Colonic mucosa (tissue), 4 donors: ENCODE measurements around the gene SLC20A1. TPM values are rescaled to one million over a fixed set of nuclear protein-coding genes. Genes with fewer than 3 reads are reported as not detected.

Experiments
- DNase-seq: peaks from one replicate; pipeline ENCODE4 v3.0.0-alpha.2; 2020
- H3K27ac ChIP-seq: fragments of 200-600 bp; one replicate; pipeline ENCODE4 v1.8.0; 2021
- H3K27me3 ChIP-seq: fragments of 200-600 bp; one replicate; pipeline ENCODE4 v1.8.0; 2021
- H3K36me3 ChIP-seq: fragments of 200-600 bp; one replicate; pipeline ENCODE4 v1.8.0; 2021
- H3K4me1 ChIP-seq: fragments of 200-600 bp; one replicate; pipeline ENCODE4 v1.8.0; 2021; ENCODE audit warnings: mild to moderate bottlenecking
- H3K4me3 ChIP-seq: fragments of 200-600 bp; one replicate; pipeline ENCODE4 v1.8.0; 2021
- H3K9ac ChIP-seq, 2 donors: one replicate each; pipeline ENCODE4 v1.7.0; 2013; ENCODE audit warnings: control low read depth in 2 of 2, low read depth in 2 of 2, low read length in 2 of 2
- H3K9me3 ChIP-seq: fragments of 200-600 bp; one replicate; pipeline ENCODE4 v1.8.0; 2021
- CTCF ChIP-seq: fragments of 200-600 bp; IDR thresholded peaks from one replicate; pipeline ENCODE4 v1.8.0; 2022; ENCODE audit warnings: antibody characterized with exemption, mild to moderate bottlenecking
- intact Hi-C: fragments of 100-400 bp; cut with DNase I; formaldehyde crosslinking; loops from one replicate; pipeline ENCODE4 v1.14.1; 2022
- total RNA-seq, 2 donors: library from RNA; stranded (reverse); fragmentation: NEBNext Ultra II Directional in 1 of 2; extraction: Animal tissue kit (Norgen Biotek cat#: 25700) in 1 of 2; gene quantifications; one replicate each; pipeline ENCODE4 v1.2.1, GENCODE V29; 2021
- donor health status: healthy.
- donor health status: DM: no; HTN: no; CAD: no.
- donor health status: DM: no; HTN: no; CAD: no.

SLC20A1 gene
- total RNA-seq, 2 donors from 2014 or later = 50.9 to 119 TPM

GRCh38 chr2:112643488-112643887, 2.3 kb upstream of the SLC20A1 start:
- Histone ChIP-seq H3K27me3 (no peaks in the 10 kb centered on the region), H3K27ac (peak overlapping the region; percentile 97), H3K9me3 (no peaks in the 10 kb centered on the region), H3K36me3 (no peaks in the 10 kb centered on the region), H3K4me3 (no peak overlapping the region), H3K4me1 (peaks cover 6% of the 10 kb centered on the region), H3K9ac (peak overlapping the region in 1 of 2 donors; percentile 83)
- intact Hi-C loops = no loop called here
- DNase-seq = no peak
- no peak for TF ChIP-seq CTCF

- intact Hi-C loops = no loop called here
Measured at GRCh38 chr2:112644155-112644932, 1.4 kb upstream of the SLC20A1 start.

GRCh38 chr2:112644933-112645309, 818 bp upstream of the SLC20A1 start:
- H3K9me3 ChIP-seq = no peaks in the 10 kb centered on the region
- peaks cover under 1% of the 10 kb centered on the region for H3K36me3 ChIP-seq
- DNase-seq = no peak
- intact Hi-C loops = no loop called here
- no peak for TF ChIP-seq CTCF
- peaks cover 6% of the 10 kb centered on the region for H3K4me1 ChIP-seq
- no peaks in the 10 kb centered on the region for H3K27me3 ChIP-seq
- H3K27ac ChIP-seq = peak overlapping the region; percentile 97
- H3K4me3 ChIP-seq = peak overlapping the region; percentile 83
- H3K9ac ChIP-seq = peak overlapping the region; percentile 59 to 83

More at GRCh38 chr2:112644155-112644932, 1.4 kb upstream of the SLC20A1 start:
- no peaks in the 10 kb centered on the region for H3K9me3 ChIP-seq
- peak overlapping the region; percentile 59 to 83 for H3K9ac ChIP-seq
- peaks cover 6% of the 10 kb centered on the region for H3K4me1 ChIP-seq
- peak overlapping the region; percentile 83 for H3K4me3 ChIP-seq
- peak overlapping the region; percentile 97 for H3K27ac ChIP-seq
- TF ChIP-seq CTCF = no peak
- no peaks in the 10 kb centered on the region for H3K27me3 ChIP-seq
- DNase-seq = peak; percentile 73
- H3K36me3 ChIP-seq = no peaks in the 10 kb centered on the region

- intact Hi-C loops = no loop called here
- peak overlapping the region; percentile 83 for H3K4me3 ChIP-seq
- H3K36me3 ChIP-seq = peaks cover 4% of the 10 kb centered on the region
- H3K27me3 ChIP-seq = no peaks in the 10 kb centered on the region
- peak overlapping the region; percentile 86 to 98 for H3K9ac ChIP-seq
- TF ChIP-seq CTCF = no peak
- peak; percentile 50 for DNase-seq
- peak overlapping the region; percentile 97 for H3K27ac ChIP-seq
- H3K9me3 ChIP-seq = no peaks in the 10 kb centered on the region
- H3K4me1 ChIP-seq = peaks cover 6% of the 10 kb centered on the region
Measured at GRCh38 chr2:112646102-112646719, 472 bp downstream of the SLC20A1 start.

GRCh38 chr2:112646791-112647689, 1.3 kb downstream of the SLC20A1 start:
- TF ChIP-seq CTCF = no peak
- peak overlapping the region; percentile 97 for H3K27ac ChIP-seq
- H3K36me3 ChIP-seq = peaks cover 4% of the 10 kb centered on the region
- peak overlapping the region; percentile 83 for H3K4me3 ChIP-seq
- intact Hi-C loops = no loop called here
- no peaks in the 10 kb centered on the region for H3K27me3 ChIP-seq
- no peaks in the 10 kb centered on the region for H3K9me3 ChIP-seq
- no peak for DNase-seq
- H3K4me1 ChIP-seq = peaks cover 2% of the 10 kb centered on the region
- peak overlapping the region; percentile 86 to 98 for H3K9ac ChIP-seq
